GM21360 (cell line): ENCODE results near the gene AOPEP.
"Not testable (repeated sequence)": the region's sequence is repeated elsewhere in the genome, so short reads cannot be mapped to it uniquely, and the experiment has no call there.

Experiments used
- ATAC-seq: cut with Tn5 transposase; IDR thresholded peaks from one replicate; pipeline ENCODE4 v1.9.1; 2021; ENCODE audit warnings: mild to moderate bottlenecking, moderate library complexity; ENCODE audit not compliant: unreplicated experiment

The AOPEP gene

DNA sequence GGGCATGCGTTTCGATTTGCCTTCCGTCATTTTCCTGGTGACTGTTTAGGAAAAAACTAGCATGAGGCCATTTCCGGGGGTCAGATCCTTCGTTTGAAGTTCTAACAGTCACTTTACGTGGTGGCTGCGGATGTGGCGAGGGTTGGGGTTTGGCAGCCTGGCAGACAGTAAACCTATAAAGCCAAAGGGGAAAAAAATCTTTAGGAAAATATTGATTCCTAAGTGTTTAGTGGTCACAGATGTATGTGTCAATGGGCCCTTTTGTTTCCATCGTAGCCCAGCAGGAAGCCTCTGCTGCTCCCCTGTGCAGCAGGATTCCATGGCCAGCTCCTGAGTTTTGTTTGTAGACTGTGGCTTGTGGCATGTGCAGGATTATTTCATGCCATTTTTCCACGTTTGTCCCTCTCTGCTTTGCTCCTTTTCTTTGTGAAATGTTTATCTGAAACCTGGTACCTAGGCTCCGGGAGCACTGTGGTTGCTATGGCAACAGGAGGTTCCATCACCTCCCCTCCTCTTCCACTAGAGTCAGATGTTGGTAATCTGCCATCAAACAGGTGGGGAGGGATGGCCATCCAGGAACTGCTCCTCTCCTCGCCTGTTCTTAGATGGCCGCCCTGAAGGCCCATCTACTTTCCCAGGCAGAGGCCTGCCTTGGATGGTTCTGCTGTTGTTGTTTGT is 202.3 kb downstream of the AOPEP start:
- no peak for ATAC-seq

DNA sequence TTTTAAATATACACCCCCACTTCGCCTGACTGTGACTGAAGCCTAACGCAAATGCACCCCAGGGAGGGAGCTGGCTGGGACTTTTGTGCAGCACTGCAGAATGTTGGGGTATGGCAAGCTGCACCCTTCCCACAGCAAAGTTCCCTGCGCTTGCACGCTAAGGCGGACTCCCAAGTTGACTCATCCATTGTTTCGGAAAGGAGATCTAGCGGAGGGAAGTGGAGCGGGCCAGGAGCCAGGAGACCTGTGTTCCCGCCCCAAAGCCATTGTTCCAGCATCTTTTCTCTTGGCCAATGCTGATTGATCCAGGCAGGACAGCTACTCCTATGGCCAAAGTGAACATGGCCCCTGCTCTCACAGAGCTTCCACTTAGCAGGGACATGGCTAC is 202.9 kb downstream of the AOPEP start:
- no peak for ATAC-seq

DNA sequence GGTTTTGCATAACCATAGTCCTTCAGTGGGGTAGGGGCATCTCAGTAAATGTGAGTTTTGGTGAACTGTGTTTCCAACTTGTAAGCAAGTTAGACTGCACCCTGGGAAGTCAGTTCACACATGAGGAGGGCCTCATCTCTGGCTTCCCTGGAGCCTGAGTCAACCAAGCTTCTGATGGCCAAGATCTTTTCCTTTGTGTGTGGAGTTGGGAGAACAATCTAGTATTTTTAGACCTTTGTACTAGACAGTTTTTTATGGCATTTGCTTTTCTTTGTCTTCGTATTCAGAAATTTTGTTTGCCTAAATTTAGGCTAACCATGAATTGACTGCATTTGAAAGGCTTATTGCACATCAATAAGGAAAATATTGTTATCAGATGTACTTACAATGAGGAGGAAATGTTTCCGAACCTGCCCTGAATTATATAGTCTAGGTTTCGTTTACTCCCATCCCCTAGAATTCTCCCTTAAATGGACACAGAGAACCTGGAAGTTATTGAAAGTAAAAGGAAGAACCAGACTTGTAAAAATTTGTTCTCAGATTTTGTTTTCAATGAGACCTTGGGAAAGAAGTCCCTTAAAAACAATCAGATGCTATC is 204.6 kb downstream of the AOPEP start:
- ATAC-seq: no peak

DNA sequence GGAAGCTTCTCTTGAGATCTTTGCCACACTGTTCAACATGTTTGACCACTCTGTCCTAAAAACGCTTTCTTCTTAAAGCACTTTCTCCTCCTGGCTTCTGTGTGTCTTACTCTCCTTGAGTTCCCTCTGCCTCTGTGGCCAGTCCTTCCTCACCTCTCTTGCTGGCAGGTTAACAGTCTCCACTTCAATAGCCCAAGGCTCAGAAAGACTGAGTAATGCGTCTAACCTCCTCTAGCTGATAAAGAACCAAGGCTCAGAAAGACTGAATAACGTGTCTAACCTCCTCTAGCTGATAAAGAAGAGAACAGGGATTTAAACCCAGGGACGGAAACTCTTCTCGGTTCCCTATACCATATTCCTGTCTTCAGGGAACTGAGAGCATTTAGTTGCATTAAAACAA is 205.2 kb downstream of the AOPEP start:
- ATAC-seq: no peak

GRCh38 chr9:94932652-94933510 is 206.4 kb downstream of the AOPEP start:
- ATAC-seq: no peak

DNA sequence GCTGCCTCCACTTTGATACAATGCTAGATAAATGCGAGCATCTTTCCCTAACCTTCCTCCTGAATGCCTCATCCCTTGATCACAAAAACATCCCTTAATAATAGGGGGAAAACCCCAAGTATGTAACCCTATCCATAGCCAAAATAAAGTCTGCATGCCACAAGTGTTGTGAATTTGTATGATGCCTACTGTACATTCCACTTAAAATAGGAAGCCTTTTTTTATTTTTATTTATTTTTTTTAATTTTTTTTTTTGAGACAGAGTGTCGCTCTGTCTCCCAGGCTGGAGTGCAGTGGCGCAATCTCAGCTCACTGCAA is 207.0 kb downstream of the AOPEP start:
- ATAC-seq: no peak

DNA sequence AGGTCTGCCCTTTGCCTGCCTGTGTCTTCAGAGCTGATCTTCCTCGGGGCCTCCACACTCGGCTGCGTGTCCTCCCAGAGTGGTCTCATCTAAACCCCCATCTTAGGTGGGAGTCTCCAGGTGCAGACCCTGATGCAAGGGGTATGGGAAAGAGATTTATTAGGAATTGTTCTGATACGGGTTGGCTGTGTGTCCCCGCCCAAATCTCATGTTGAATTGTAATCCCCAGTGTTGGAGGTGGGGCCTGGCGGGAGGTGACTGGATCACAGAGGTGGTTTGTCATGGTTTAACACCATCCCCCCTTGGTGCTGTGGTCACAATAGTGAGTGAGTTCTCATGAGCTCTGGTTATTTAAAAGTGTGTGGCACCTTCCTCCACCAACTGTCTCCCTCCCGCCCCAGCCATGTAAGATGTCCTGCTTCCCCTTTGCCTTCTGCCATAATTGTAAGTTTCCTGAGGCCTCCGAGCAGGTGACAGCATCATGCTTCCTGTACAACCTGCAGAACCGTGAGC is 208.4 kb downstream of the AOPEP start:
- ATAC-seq: no peak

DNA sequence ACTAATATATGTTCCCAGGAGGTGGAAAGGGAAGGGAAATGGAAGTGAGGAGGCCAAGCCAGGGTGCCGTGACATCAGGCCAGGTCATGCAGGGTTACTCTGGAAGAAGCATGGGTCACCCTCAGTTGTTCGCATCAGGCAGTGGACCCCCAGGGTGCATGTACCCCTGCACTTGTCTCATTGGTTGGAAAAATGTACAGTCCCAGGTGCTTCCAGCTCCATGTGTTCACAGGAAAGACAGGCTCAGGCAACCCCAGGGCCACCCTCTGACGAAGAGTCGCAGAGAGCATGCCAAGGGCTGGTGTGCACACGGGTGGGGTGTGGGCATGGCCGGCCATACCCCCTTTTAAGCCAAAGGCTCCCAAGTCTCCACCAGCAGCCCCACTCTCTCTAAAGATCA is 208.9 kb downstream of the AOPEP start:
- ATAC-seq: no peak

- no peak for ATAC-seq
Observed at GRCh38 chr9:94936419-94936818, 209.9 kb downstream of the AOPEP start.

- ATAC-seq: no peak
Observed at GRCh38 chr9:94937214-94937903, 210.9 kb downstream of the AOPEP start.

DNA sequence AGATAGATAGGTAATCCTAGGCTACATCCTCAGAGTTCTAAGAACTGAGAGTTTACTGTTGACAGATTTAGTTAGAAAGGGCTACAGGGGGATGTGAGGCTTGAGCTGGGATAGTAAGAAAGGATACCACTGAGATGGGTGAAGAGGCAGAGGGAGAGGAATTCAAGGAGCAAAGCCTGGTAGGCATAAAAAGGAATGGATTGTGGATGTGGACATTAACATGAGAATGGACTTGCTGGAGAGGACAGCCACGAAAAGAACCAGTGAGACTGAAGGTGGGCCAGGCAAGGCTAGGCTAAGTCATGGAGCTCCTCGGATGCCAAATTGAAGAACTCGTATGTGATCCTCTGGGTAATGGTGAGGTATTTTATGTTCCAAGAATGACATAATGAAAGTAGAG is 211.9 kb downstream of the AOPEP start:
- ATAC-seq: no peak

GRCh38 chr9:94940296-94940695 is 213.8 kb downstream of the AOPEP start:
- ATAC-seq: not testable (repeated sequence)

GRCh38 chr9:94941211-94941875 is 214.8 kb downstream of the AOPEP start:
- no peak for ATAC-seq

DNA sequence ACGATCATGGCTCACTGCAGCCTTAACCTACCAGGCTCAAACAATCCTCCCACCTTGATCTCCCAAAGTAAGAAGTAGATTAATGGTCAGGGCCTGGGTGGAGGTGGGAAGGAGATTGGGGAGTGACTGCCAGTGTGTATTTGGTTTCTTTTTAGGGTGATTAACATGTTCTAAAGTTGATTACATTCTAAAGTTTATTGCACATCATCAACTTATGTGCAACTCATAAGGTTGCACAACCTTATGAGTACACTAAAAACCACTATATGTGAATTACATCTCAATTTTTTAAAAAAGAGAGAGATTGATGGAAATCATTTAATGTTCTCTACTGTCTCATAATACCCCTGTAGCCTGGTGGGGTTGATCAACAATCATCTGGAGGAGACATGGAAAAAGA is 218.1 kb downstream of the AOPEP start:
- ATAC-seq: no peak

GRCh38 chr9:94945197-94946144 is 219.0 kb downstream of the AOPEP start:
- no peak for ATAC-seq

DNA sequence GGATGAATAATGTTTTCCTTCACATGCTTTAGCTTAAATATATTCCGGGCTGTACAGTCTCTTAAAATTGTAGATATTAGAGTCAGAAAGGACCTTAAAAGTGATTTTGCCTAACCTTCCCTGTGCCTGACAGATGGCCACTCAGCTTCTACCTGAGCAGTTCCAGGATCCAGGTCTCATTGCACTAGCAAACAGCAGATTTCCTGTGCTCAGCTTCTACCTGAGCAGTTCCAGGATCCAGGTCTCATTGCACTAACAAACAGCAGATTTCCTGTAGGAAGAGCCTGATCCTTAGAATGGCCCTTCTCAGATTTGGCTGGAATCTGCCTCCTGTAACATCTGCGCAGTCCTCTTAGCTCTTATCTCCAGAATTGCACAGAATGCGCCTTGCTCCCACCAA is 219.8 kb downstream of the AOPEP start:
- no peak for ATAC-seq

DNA sequence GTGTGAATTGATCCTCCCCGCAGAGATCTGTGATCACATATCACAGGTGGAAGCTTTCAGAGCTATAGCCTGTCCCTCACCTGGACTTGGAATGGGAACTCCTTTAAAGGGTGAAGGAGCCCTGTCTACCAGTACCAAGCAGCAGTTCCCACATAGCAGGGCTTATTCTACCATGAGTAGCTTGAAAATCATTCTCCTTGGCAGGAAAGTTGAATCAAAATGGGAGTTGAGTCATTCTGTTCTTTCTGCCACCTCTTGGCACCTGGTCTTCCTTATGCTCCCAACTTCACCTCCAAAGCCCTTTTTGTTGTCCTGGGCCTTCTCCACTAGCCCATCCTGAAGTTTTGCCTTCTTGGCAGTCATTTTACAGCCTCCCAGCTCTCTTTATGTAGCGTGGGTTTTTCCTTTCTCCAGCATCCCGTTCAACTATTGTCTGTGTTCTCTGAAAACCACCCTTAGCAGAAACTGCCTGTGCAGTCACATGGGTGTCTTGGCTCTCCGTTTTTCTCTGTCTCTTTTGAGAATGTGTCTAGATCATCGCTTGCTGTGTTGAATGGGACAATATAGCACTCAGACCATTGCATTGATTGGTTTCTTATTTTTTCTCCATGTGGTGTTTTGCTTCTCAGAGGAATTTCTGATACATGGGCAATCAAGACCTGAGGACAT is 222.2 kb downstream of the AOPEP start:
- no peak for ATAC-seq

DNA sequence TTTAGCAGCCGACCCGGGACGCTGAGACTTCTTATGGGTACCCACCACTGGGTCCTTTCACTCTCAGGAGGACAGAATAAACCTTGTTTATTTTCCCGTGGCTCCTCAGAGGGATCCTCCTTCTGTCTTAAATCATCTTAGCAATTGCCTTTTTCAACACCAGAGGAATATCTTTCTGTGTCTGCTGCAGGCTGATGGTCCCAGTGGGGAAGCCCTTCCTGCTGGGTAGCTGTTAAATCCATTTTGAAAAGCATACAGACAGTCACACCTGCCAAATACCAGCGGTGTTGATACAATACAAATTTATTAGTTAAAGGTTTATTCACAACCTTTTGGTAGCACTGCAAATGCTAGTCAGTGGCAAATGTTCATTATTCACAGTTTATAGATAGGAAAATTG is 222.9 kb downstream of the AOPEP start:
- no peak for ATAC-seq

DNA sequence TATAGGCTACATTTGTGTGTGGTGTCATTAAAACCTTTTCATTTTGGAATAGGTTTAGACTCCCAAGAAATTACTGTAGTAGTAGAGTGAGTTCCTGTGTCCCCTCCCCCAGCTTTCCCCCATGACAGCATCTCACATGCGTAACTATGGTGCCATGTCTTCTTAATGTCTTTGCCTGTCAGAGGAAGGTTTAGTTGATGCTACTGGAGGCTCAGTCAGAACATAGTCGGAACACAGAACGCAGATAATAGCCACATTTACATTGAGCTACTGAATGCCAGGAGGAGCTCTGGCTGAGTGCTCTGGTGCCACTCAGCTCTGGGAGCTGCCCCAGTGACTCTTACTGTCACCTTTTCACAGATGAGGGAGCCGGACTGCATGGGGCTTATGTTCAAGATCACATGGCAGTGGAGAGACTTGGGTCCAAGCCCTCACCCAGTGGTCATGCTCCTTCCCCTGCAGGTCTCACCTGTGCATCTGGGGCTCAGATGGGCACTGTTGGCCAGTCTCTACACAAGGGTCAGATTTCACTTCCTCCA is 223.6 kb downstream of the AOPEP start:
- no peak for ATAC-seq
